LNCAP (cell line): ENCODE data around the gene PSME3.

Experiments used
- CTCF ChIP-seq: fragments of 450-650 bp; IDR thresholded peaks from 2 replicates; pipeline ENCODE4 v1.5.1; 2017; ENCODE audit warnings: mild to moderate bottlenecking

PSME3 gene

GRCh38 chr17:42803074-42803883, 29.9 kb upstream of the PSME3 start:
- TF ChIP-seq CTCF = no peak

GRCh38 chr17:42804918-42805367, 28.3 kb upstream of the PSME3 start:
- no peak for TF ChIP-seq CTCF

DNA sequence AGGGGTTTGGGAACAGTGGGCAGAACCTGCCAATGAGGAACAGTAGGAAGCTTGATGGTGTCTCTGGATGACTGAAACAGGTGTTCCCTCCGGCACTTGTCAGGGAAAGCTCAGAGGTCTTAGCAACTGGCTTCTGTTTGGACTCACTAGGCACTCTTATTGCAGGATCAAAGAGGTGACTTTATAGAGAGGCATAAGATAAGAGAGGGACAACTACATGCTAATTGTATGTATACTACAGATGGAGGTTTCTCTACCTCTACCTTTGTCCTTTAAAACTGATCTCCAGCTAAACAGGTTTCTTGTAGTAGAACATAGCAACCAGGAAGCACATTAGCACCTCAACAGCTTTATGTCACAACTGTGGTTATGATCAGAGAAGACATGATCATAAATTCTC, 26.9 kb upstream of the PSME3 start:
- no peak for TF ChIP-seq CTCF

DNA sequence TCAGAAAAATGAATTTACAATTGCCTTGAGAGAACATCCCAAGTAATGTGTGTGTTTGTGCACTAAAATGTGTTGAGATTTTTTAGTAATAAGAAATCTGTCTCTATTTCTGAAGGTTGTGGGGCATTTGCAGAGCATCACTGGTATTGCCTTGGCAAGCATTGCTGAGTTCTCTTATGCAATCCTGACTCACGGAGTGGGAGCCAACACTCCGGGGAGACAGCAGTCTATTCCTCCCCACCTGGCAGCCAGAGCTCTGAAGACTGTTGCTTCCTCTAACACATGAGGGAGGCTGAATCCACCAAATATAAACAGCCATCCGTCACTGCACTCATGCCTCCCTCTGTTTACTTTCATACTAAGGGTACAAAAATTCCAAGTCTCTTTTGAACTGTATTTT, 23.9 kb upstream of the PSME3 start:
- no peak for TF ChIP-seq CTCF

DNA sequence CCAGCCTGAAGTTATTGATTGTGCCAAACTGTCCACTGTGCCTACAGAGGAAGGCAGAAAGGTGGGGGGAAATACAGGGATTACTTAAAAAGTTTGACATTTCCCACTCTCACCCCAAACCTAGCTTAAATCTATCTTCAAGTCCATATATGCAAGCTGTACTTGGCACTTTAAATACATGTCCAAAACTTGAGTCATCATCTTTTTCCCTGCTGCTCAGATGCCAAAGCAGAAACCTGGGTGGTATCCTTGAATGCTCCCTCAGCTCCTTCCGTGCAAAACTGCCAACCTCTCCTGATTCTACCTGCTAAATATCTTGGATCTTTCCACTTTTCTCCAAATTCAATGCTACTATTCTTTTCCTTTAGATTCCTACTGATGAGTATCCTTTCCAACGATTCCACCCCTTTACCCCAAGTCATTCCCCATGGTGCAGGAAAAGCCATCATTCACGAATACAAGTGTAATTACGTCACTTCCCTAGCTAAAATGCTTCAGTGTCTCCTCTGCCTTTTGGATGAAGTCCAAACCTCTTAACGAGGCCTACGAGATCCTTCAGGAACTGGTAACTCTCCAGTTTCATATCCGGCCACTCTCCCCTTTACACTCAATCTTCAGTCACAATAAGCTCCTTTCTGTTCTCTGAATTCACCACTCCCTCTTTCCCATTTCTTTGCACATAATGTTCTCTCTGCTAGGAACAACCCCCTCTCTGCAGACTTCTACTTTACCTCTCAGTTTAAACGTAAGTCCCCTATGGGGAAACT, 18.4 kb upstream of the PSME3 start:
- TF ChIP-seq CTCF = no peak

- TF ChIP-seq CTCF = no peak
These were observed 15.3 kb upstream of the PSME3 start for GRCh38 chr17:42817866-42818265.

GRCh38 chr17:42818379-42818778, 14.8 kb upstream of the PSME3 start:
- TF ChIP-seq CTCF = no peak
